Prostate gland (tissue), 2 donors: ENCODE data around the gene RNF14. TPM values are rescaled to one million over a fixed set of nuclear protein-coding genes. Genes with fewer than 3 reads are reported as not detected.

Experiments used
- DNase-seq: peaks from one replicate; pipeline ENCODE4 v3.0.0-alpha.2; 2019; ENCODE audit warnings: low spot score
- H3K27ac ChIP-seq, 2 donors: fragments of 200-600 bp; sonication (generic); 2 replicates each; pipeline ENCODE4 v1.5.1; 2017 to 2019
- H3K27me3 ChIP-seq: fragments of 200-600 bp; sonication (generic); replicated peaks from 2 replicates; pipeline ENCODE4 v1.5.1; 2019; ENCODE audit not compliant: insufficient read depth
- H3K36me3 ChIP-seq, 2 donors: fragments of 200-600 bp; sonication (generic); 1 replicate in 1 of 2; 2 replicates in 1 of 2; pipeline versions ENCODE4 v1.5.1 to v1.8.1; 2017 to 2019
- H3K4me1 ChIP-seq: fragments of 200-600 bp; sonication (generic); replicated peaks from 2 replicates; pipeline ENCODE4 v1.5.1; 2019
- H3K4me3 ChIP-seq, 2 donors: fragments of 200-600 bp; sonication (generic); 2 replicates each; pipeline ENCODE4 v1.5.1; 2017 to 2019
- H3K9me3 ChIP-seq: fragments of 200-600 bp; sonication (generic); 2 replicates; pipeline ENCODE4 v1.5.1; 2017
- POLR2A ChIP-seq: fragments of 450-650 bp; IDR thresholded peaks from one replicate; pipeline ENCODE4 v1.6.1; 2016; ENCODE audit warnings: antibody characterized with exemption, mild to moderate bottlenecking
- POLR2AphosphoS5 ChIP-seq: sonication (generic); formaldehyde crosslinking; IDR thresholded peaks from one replicate; pipeline ENCODE4 v1.6.1; 2017; ENCODE audit warnings: antibody characterized with exemption
- WGBS: methylation state at CpG from one replicate; pipeline ENCODE4 v1.1.5; 2018; 5-methylcytosine and 5-hydroxymethylcytosine counted together
- intact Hi-C: fragments of 100-400 bp; cut with DNase I; formaldehyde crosslinking; loops from one replicate; pipeline ENCODE4 v1.14.2; 2022
- total RNA-seq, 2 donors: library from RNA; depleted of rRNA; stranded (reverse); fragments of >200 nt; gene quantifications; one replicate each; pipeline ENCODE4 v1.1.0, GENCODE V29; 2016
- TF ChIP-seq, protein P1 (sequence below), 4 experiments: fragments of 200-600 bp in 2 of 4; fragments of 450-650 bp in 2 of 4; sonication (generic) in 2 of 4; IDR thresholded peaks; 1 replicate in 3 of 4; 2 replicates in 1 of 4; pipeline ENCODE4 v1.5.1; 2016 to 2019; ENCODE audit warnings: antibody characterized with exemption in 4 of 4, mild to moderate bottlenecking in 2 of 4, moderate library complexity in 2 of 4

RNF14 gene
- total RNA-seq, 2 donors from 2014 or later: 40.8 to 66.9 TPM

DNA sequence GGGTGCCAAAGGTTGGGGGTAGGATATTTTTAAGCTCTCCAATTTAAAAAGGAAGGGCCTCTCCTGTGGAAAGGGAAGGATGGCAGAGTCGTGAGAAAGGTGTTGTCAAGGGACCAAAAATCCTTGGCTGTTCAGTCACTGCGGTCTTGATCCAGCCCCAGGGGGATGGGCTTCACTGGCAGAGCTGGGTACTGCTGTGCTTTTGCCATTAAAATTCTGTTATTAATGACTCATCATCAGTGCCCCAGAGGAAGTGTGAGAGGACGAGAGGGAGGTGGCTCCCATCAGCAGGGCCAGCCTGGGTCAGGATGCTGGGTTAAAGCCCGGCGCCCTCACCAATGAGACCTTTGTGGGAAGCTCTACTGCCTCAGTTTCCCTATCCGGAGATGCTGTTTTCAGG is 27.6 kb upstream of the RNF14 start:
- TF ChIP-seq, protein P1, sequence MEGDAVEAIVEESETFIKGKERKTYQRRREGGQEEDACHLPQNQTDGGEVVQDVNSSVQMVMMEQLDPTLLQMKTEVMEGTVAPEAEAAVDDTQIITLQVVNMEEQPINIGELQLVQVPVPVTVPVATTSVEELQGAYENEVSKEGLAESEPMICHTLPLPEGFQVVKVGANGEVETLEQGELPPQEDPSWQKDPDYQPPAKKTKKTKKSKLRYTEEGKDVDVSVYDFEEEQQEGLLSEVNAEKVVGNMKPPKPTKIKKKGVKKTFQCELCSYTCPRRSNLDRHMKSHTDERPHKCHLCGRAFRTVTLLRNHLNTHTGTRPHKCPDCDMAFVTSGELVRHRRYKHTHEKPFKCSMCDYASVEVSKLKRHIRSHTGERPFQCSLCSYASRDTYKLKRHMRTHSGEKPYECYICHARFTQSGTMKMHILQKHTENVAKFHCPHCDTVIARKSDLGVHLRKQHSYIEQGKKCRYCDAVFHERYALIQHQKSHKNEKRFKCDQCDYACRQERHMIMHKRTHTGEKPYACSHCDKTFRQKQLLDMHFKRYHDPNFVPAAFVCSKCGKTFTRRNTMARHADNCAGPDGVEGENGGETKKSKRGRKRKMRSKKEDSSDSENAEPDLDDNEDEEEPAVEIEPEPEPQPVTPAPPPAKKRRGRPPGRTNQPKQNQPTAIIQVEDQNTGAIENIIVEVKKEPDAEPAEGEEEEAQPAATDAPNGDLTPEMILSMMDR (IDR thresholded peaks at IDR 0.05): no peak
- TF ChIP-seq POLR2A (no peak), POLR2AphosphoS5 (no peak)
- no peak for DNase-seq
- H3K27ac ChIP-seq: no peak overlapping the region
- H3K9me3 ChIP-seq: no peaks in the 10 kb centered on the region
- H3K4me3 ChIP-seq: no peak overlapping the region
- intact Hi-C loops: no loop called here
- H3K36me3 ChIP-seq: peaks cover 5 to 7% of the 10 kb centered on the region in 2 donors
- H3K4me1 ChIP-seq: no peaks in the 10 kb centered on the region
- 59% methylated on average over 6 of the region's 6 CpGs for WGBS
- no peaks in the 10 kb centered on the region for H3K27me3 ChIP-seq

DNA sequence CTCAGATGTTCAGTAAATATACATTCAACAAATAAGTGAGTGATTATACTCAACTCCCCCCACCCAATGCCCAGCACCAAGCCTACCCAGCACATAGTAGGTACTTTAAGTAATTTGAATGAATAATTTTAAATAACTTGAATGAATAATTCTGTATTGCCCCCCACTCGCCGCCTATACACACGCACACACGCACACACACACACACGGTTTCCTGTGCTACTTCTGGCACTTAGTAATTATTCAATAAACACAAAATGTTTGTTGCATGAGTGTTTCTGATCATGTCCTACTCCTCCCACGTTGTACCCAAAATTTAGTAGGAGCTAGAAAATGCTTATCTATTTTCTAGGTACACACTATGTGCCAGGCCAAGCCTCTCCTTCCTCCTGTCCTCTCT is 27.1 kb upstream of the RNF14 start:
- no peak overlapping the region for H3K4me3 ChIP-seq
- no peak overlapping the region for H3K27ac ChIP-seq
- no peaks in the 10 kb centered on the region for H3K9me3 ChIP-seq
- intact Hi-C loops: no loop called here
- peaks cover 5 to 6% of the 10 kb centered on the region in 2 donors for H3K36me3 ChIP-seq
- DNase-seq: no peak
- no peak for TF ChIP-seq POLR2AphosphoS5
- no peak for TF ChIP-seq POLR2A
- TF ChIP-seq, protein P1 (IDR thresholded peaks at IDR 0.05): no peak
- 79% methylated on average over 6 of the region's 6 CpGs for WGBS
- no peaks in the 10 kb centered on the region for H3K27me3 ChIP-seq
- H3K4me1 ChIP-seq: no peaks in the 10 kb centered on the region

DNA sequence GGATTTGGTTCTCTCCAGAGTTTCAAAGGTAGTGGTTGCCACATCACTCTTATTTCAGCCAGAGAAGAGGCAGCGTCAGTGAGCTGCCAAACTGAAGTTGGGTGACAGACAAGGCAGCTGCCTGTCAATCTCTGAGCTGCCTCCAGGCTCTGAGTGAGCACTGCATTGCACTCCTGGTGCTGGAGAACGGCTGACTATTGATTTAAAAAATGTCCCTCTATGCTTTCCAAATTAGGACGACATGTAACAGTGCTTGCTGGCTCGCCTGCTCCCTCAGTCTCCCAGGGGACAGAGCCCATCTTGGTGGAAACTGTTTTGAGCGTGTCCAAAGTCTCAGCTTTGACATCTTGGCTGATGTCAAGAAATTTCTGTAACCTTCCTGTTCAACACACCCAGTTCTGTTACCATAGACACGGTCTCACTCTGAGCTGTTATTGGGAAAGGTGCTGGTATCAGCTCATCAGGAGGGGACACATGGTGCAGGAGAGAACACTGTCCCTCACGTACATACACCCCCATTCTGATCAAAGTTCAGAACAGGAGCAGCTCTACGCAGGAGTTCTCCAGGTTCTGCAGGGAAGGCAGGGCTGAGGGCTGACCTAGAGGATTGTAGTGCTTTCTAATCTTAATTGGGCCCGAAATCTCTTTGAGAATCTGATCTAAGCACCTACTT is 26.6 kb upstream of the RNF14 start:
- peaks cover 4 to 5% of the 10 kb centered on the region in 2 donors for H3K36me3 ChIP-seq
- no peak overlapping the region for H3K27ac ChIP-seq
- intact Hi-C loops: no loop called here
- WGBS: 75% methylated on average over 9 of the region's 9 CpGs
- no peak for DNase-seq
- no peaks in the 10 kb centered on the region for H3K27me3 ChIP-seq
- H3K4me3 ChIP-seq: no peak overlapping the region
- no peaks in the 10 kb centered on the region for H3K9me3 ChIP-seq
- no peaks in the 10 kb centered on the region for H3K4me1 ChIP-seq
- TF ChIP-seq, protein P1 (IDR thresholded peaks at IDR 0.05): no peak
- TF ChIP-seq POLR2AphosphoS5 (no peak), POLR2A (no peak)

DNA sequence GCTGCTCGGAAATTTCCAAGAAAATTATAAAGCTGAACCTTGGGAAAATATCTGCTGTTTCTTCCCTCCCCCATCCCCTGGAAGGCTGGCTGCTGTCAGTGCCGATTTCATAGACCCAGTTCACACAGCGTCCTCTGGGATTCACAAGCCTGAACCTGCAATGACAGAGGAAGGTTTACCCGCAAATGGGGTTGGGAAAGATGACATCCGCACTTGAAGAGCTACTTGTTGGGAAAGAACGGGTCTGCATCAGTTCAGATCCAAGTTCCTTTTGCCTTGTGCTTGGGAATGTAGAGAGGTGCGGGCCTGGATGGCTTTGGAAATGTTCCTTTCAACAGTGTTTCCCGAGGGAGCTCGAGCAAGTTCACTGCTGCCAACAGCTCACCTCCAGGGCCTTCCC is 24.8 kb upstream of the RNF14 start:
- Histone ChIP-seq H3K27me3 (no peaks in the 10 kb centered on the region), H3K9me3 (no peaks in the 10 kb centered on the region), H3K4me1 (no peaks in the 10 kb centered on the region), H3K4me3 (no peak overlapping the region), H3K36me3 (no peaks in the 10 kb centered on the region), H3K27ac (no peak overlapping the region)
- intact Hi-C loops: no loop called here
- WGBS: 58% methylated on average over 9 of the region's 9 CpGs
- no peak for DNase-seq
- no peak for TF ChIP-seq POLR2A
- TF ChIP-seq, protein P1 (IDR thresholded peaks at IDR 0.05): no peak

DNA sequence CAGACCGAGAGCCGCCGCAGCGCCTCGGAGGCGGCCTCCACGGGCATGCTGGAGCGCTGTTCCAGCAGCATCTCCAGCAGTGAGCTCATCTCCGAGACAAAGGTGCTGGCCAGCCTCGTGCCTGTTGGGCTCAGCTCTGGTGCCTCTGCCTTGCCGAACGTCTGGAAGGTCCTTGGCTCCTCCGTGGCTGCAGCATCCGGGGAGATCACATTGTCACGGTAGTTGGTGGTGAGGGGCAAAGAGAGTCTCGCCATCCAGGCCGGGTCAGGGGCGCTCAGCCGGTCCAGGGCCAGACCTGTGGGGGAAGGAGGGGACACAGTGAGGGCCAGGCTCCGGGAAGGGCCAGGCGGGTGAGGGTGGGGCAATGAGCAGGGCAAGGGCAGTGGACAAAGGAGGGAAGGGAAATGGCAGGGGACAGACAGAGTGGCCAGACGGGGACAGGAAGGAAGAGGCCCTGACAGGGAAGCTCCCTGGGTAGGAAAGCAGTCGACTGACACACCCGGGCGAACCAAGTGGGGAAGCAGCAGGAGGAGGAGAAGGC is 23.3 kb upstream of the RNF14 start:
- H3K9me3 ChIP-seq: no peaks in the 10 kb centered on the region
- TF ChIP-seq, protein P1 (IDR thresholded peaks at IDR 0.05): no peak
- no peak for TF ChIP-seq POLR2A
- no peak for TF ChIP-seq POLR2AphosphoS5
- H3K4me1 ChIP-seq: no peaks in the 10 kb centered on the region
- intact Hi-C loops: no loop called here
- WGBS: 33% methylated on average over 22 of the region's 25 CpGs
- no peak overlapping the region for H3K27ac ChIP-seq
- H3K36me3 ChIP-seq: no peaks in the 10 kb centered on the region
- H3K4me3 ChIP-seq: no peak overlapping the region
- DNase-seq: no peak
- no peaks in the 10 kb centered on the region for H3K27me3 ChIP-seq
